ENCODE data around the gene USP51.
"Not testable (repeated sequence)": the region's sequence is repeated elsewhere in the genome, so short reads cannot be mapped to it uniquely, and the experiment has no call there.

The USP51 gene

DNA sequence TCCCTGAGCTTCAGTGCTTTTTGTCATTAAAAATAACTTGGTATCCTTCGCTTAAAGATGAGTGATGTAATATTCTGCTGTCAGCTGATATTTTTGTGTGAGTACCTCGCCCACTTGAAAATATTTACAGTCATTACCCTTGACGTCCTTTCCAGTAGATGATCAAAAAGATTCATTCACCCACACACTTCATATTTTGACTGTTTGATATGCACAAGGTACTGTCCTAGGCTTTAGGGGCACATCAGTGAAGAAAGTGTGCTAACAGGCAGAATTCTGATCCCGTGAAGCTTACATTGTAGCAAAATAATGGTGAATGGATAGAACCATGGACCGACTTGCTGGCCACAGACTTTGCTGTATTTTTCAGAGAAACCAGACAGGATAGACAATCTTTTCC is 18.1 kb upstream of the USP51 start:
- H2BK12ac ChIP-seq (ENCODE audit: low read length in 2 of 2); H2AK5ac ChIP-seq (ENCODE audit: low read length, severe bottlenecking); H2BK15ac ChIP-seq (ENCODE audit: low read depth, poor library complexity, severe bottlenecking); H3K9me3 ChIP-seq (ENCODE audit: control insufficient read depth, low read length); H3K27ac ChIP-seq (ENCODE audit: low read length, poor library complexity, severe bottlenecking); H3K4me3 ChIP-seq (ENCODE audit: insufficient read depth in 1 of 2, low read depth in 1 of 2, low read length in 2 of 2); H3K36me3 ChIP-seq (ENCODE audit: control insufficient read depth in 1 of 2, insufficient read depth in 2 of 2, low read depth in 1 of 2, low read length in 2 of 2); H2AFZ ChIP-seq (ENCODE audit: low read depth, low read length); H3K9ac ChIP-seq (ENCODE audit: low read length); H3K23ac ChIP-seq (ENCODE audit: low read length in 2 of 2); H3K27me3 ChIP-seq (ENCODE audit: control insufficient read depth in 1 of 2, insufficient read depth in 1 of 2, low read length in 2 of 2); H2BK120ac ChIP-seq (ENCODE audit: low read depth, low read length); H4K91ac ChIP-seq (ENCODE audit: low read length); H3K4me2 ChIP-seq (ENCODE audit: low read length, poor library complexity, severe bottlenecking); H3K4me1 ChIP-seq (ENCODE audit: control insufficient read depth, insufficient read depth, low read depth, low read length); H3K4ac ChIP-seq (ENCODE audit: low read depth in 1 of 2, low read length in 2 of 2); H2BK5ac ChIP-seq (ENCODE audit: low read depth, low read length, poor library complexity, severe bottlenecking); H3K79me1 ChIP-seq (replicated peaks; ENCODE audit: low read length, poor library complexity, severe bottlenecking); DNase-seq; H3K14ac ChIP-seq (ENCODE audit: low read length in 2 of 2); H4K8ac ChIP-seq (ENCODE audit: low read length); H3K18ac ChIP-seq (ENCODE audit: low read depth in 1 of 2, low read length in 2 of 2): not testable (repeated sequence)
- no CpG with 5 or more reads among the region's 5 CpGs for WGBS

DNA sequence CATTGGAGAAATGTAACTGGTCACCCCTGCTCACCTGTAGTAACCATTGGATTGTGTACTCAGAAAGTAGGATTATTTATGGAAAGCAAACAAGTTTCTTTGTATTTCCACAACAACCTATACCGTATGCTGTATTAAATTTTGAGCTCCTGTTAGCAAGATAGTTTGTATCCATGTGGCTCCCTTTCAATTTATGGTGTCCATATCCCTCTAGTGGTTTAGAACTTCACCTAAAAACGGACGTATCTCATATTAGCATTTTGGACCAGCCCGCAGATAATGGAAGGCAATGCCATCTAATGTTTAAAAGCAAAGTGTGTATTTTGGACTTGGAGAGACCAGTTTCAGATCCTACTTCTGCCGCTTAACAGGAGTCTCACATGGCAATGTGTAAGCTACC is 17.4 kb upstream of the USP51 start:
- H3K14ac ChIP-seq (ENCODE audit: low read length in 2 of 2); H3K27me3 ChIP-seq (ENCODE audit: control insufficient read depth in 1 of 2, insufficient read depth in 1 of 2, low read length in 2 of 2); H3K23ac ChIP-seq (ENCODE audit: low read length in 2 of 2); H2BK15ac ChIP-seq (ENCODE audit: low read depth, poor library complexity, severe bottlenecking); H3K9ac ChIP-seq (ENCODE audit: low read length); H3K4me3 ChIP-seq (ENCODE audit: insufficient read depth in 1 of 2, low read depth in 1 of 2, low read length in 2 of 2); H3K18ac ChIP-seq (ENCODE audit: low read depth in 1 of 2, low read length in 2 of 2); H3K9me3 ChIP-seq (ENCODE audit: control insufficient read depth, low read length); H4K91ac ChIP-seq (ENCODE audit: low read length); H2BK5ac ChIP-seq (ENCODE audit: low read depth, low read length, poor library complexity, severe bottlenecking); H2AK5ac ChIP-seq (ENCODE audit: low read length, severe bottlenecking); H3K79me1 ChIP-seq (replicated peaks; ENCODE audit: low read length, poor library complexity, severe bottlenecking); H3K4me1 ChIP-seq (ENCODE audit: control insufficient read depth, insufficient read depth, low read depth, low read length); H3K27ac ChIP-seq (ENCODE audit: low read length, poor library complexity, severe bottlenecking); H4K8ac ChIP-seq (ENCODE audit: low read length); H3K4me2 ChIP-seq (ENCODE audit: low read length, poor library complexity, severe bottlenecking); H2BK12ac ChIP-seq (ENCODE audit: low read length in 2 of 2); H3K36me3 ChIP-seq (ENCODE audit: control insufficient read depth in 1 of 2, insufficient read depth in 2 of 2, low read depth in 1 of 2, low read length in 2 of 2); H2BK120ac ChIP-seq (ENCODE audit: low read depth, low read length); H2AFZ ChIP-seq (ENCODE audit: low read depth, low read length); H3K4ac ChIP-seq (ENCODE audit: low read depth in 1 of 2, low read length in 2 of 2); DNase-seq: not testable (repeated sequence)
- no CpG with 5 or more reads among the region's 5 CpGs for WGBS

DNA sequence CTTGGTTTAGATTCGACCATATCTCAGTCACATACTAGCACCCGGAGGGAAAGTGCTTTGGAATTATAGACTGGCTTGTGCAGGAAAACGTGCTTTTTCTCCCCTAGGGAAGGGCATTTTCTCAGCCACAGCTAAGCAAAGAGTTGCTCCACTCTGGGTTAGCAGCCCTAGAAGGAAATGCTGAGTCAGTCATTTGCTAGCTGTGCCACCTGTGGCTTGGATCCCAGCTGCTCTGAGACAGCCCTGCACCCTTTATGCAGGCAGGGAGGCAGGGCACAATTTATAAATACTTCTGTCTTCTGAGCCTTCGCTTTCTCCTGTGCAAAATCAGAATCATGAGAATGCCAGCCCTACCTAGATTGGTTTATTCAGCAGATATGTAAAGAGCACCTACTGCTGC is 1.3 kb upstream of the USP51 start:
- Histone ChIP-seq H3K18ac (ENCODE audit: low read depth in 1 of 2, low read length in 2 of 2) (no peak overlapping the region), H3K23ac (ENCODE audit: low read length in 2 of 2) (no peak overlapping the region), H2BK5ac (ENCODE audit: low read depth, low read length, poor library complexity, severe bottlenecking) (no peak overlapping the region), H2BK120ac (ENCODE audit: low read depth, low read length) (no peak overlapping the region), H3K27ac (ENCODE audit: low read length, poor library complexity, severe bottlenecking) (no peak overlapping the region), H3K9me3 (ENCODE audit: control insufficient read depth, low read length) (no peaks in the 10 kb centered on the region), H4K8ac (ENCODE audit: low read length) (no peak overlapping the region), H3K4me3 (ENCODE audit: insufficient read depth in 1 of 2, low read depth in 1 of 2, low read length in 2 of 2) (no peak overlapping the region), H3K9ac (ENCODE audit: low read length) (no peak overlapping the region), H2AFZ (ENCODE audit: low read depth, low read length) (no peak overlapping the region), H3K14ac (ENCODE audit: low read length in 2 of 2) (no peak overlapping the region), H3K4me1 (ENCODE audit: control insufficient read depth, insufficient read depth, low read depth, low read length) (no peaks in the 10 kb centered on the region), H3K4me2 (ENCODE audit: low read length, poor library complexity, severe bottlenecking) (no peak overlapping the region), H2AK5ac (ENCODE audit: low read length, severe bottlenecking) (no peak overlapping the region), H3K36me3 (ENCODE audit: control insufficient read depth in 1 of 2, insufficient read depth in 2 of 2, low read depth in 1 of 2, low read length in 2 of 2) (no peaks in the 10 kb centered on the region), H3K4ac (ENCODE audit: low read depth in 1 of 2, low read length in 2 of 2) (no peak overlapping the region), H3K79me1 (replicated peaks; ENCODE audit: low read length, poor library complexity, severe bottlenecking) (no peaks in the 10 kb centered on the region), H3K27me3 (ENCODE audit: control insufficient read depth in 1 of 2, insufficient read depth in 1 of 2, low read length in 2 of 2) (peaks cover 0 to 4% of the 10 kb centered on the region in 2 experiments), H2BK12ac (ENCODE audit: low read length in 2 of 2) (no peak overlapping the region), H4K91ac (ENCODE audit: low read length) (no peak overlapping the region), H2BK15ac (ENCODE audit: low read depth, poor library complexity, severe bottlenecking) (no peak overlapping the region)
- DNase-seq = no peak
- 83% methylated on average over 4 of the region's 4 CpGs for WGBS

DNA sequence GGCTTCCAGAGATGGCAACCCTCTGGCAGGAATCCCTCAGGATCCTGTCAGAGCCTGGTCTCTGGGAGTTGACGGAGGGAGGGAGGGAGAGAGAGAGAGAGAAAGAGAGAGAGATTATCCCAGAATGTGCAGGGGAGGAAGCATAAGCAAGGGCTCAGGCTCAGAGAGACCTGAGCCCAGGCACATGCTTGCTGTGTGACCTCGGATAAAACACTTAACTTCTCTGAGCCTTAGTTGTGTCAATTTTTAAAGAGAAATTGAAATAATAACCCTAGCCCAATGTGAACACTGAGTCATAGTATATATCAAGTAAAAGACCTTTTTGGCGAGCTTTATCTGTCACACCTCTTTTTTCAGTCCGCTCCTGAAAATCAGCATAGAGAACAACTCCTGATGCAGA is 473 bp upstream of the USP51 start:
- no peak overlapping the region for H2BK5ac ChIP-seq (ENCODE audit: low read depth, low read length, poor library complexity, severe bottlenecking)
- peak overlapping the region; percentile 84 for H3K27ac ChIP-seq (ENCODE audit: low read length, poor library complexity, severe bottlenecking)
- no peak overlapping the region for H2BK12ac ChIP-seq (ENCODE audit: low read length in 2 of 2)
- peak overlapping the region; percentile 41 for H4K8ac ChIP-seq (ENCODE audit: low read length)
- H3K14ac ChIP-seq (ENCODE audit: low read length in 2 of 2) = no peak overlapping the region
- no peaks in the 10 kb centered on the region for H3K79me1 ChIP-seq (replicated peaks; ENCODE audit: low read length, poor library complexity, severe bottlenecking)
- H3K23ac ChIP-seq (ENCODE audit: low read length in 2 of 2) = no peak overlapping the region
- H3K9me3 ChIP-seq (ENCODE audit: control insufficient read depth, low read length) = no peaks in the 10 kb centered on the region
- peak overlapping the region; percentile 70 for H3K4me2 ChIP-seq (ENCODE audit: low read length, poor library complexity, severe bottlenecking)
- H3K18ac ChIP-seq (ENCODE audit: low read depth in 1 of 2, low read length in 2 of 2) = peak overlapping the region in 1 of 2 experiments; percentile 57
- H3K36me3 ChIP-seq (ENCODE audit: control insufficient read depth in 1 of 2, insufficient read depth in 2 of 2, low read depth in 1 of 2, low read length in 2 of 2) = no peaks in the 10 kb centered on the region
- no peak overlapping the region for H2BK120ac ChIP-seq (ENCODE audit: low read depth, low read length)
- no peaks in the 10 kb centered on the region for H3K4me1 ChIP-seq (ENCODE audit: control insufficient read depth, insufficient read depth, low read depth, low read length)
- H4K91ac ChIP-seq (ENCODE audit: low read length) = no peak overlapping the region
- H2BK15ac ChIP-seq (ENCODE audit: low read depth, poor library complexity, severe bottlenecking) = no peak overlapping the region
- WGBS = 25% methylated on average over 1 of the region's 4 CpGs
- H3K4me3 ChIP-seq (ENCODE audit: insufficient read depth in 1 of 2, low read depth in 1 of 2, low read length in 2 of 2) = peak overlapping the region; percentile 53 to 89
- H3K27me3 ChIP-seq (ENCODE audit: control insufficient read depth in 1 of 2, insufficient read depth in 1 of 2, low read length in 2 of 2) = peaks cover 0 to 4% of the 10 kb centered on the region in 2 experiments
- no peak overlapping the region for H2AK5ac ChIP-seq (ENCODE audit: low read length, severe bottlenecking)
- H2AFZ ChIP-seq (ENCODE audit: low read depth, low read length) = no peak overlapping the region
- no peak for DNase-seq
- H3K9ac ChIP-seq (ENCODE audit: low read length) = peak overlapping the region; percentile 99
- H3K4ac ChIP-seq (ENCODE audit: low read depth in 1 of 2, low read length in 2 of 2) = peak overlapping the region in 1 of 2 experiments; percentile 67
